ENCODE measurements around the gene KRT74.

The KRT74 gene

DNA sequence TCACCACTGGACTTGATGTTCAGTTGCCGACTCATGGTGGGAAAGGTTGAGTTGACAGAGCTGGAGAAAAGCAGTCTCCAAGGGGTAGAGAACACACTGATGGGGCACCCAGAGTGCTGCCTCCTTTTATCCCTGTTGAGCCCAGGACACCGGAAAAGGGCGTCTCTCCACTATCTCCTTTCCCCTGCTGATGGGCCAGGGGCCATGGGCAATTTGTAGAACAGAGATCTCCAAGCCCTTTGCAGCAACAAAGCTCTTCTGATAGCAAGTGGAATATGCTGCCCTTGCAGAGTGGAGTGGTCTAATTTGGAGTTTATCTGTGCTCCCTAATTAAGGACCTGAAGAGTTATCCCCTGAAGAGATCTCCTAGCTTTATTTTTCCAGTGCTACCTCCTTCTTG lies at the start of gene KRT74:
Gene KRT74 (minus strand): TSS at position 101 of the 400 bp plus-strand sequence. CDS start 66 bp downstream, at position 35.
- DNase-seq = no peak

DNA sequence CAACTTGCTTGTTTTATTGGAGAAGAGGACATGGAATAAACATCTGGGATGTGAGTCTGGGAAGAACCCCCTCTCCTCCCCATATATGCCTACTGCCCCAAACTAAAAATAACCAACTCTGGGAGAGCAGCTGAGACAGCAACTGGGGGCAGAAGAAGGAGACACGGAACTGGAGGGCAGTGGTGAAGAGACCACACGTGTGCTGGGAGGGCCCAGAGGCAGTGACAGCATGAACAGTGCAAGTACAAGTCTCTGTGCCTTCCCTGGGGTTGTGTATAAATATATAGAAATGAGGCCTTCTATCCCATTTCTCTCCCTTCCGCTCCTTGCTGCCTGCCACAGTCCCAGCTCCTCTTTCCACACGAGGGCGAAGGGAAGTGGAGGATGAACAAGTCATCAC lies 48.7 kb upstream of the KRT74 start:
- no peak for DNase-seq

DNA sequence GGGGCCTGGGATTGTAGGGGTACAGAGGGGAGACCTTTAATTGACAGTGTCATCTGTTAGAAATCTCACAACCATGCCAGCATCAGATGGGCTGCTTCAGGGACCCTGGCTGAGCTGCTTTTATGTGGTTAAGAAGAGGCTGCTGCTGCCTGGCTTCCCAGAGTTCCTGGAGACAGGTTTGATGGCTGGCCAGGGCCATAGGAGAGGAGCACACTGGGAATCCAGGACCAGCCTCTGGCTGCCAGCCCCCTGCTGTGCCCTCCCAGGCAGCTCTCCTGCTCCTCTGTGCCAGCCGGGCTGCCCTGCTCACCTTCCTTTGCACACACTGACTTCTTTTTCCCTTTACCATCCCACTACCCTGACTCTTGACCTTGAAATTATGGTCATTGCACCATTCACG lies 45.2 kb upstream of the KRT74 start:
- DNase-seq = no peak

DNA sequence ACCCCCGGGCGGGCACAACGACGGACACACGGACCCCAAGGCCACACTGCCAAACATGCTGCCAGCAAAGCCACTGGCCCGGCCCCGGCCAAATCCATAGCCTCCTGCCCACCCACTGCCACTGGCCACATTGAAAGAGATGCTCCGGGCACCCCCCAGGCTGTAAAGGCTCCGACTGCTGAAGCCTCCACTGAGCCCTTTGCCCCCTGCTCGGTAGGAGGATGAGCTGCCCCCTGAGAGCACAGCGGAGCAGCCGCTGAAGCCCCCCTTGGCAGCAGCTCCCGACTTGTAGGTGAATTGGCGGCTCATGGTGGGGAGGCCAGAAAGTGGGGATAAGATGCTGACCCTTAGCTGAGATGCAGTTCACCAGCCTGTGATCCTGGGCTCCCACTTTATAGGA lies 44.6 kb upstream of the KRT74 start, which contains the start of gene KRT73:
Gene KRT73 (minus strand): TSS at position 344 of the 400 bp plus-strand sequence. CDS start 35 bp downstream, at position 309.
- no peak for DNase-seq

DNA sequence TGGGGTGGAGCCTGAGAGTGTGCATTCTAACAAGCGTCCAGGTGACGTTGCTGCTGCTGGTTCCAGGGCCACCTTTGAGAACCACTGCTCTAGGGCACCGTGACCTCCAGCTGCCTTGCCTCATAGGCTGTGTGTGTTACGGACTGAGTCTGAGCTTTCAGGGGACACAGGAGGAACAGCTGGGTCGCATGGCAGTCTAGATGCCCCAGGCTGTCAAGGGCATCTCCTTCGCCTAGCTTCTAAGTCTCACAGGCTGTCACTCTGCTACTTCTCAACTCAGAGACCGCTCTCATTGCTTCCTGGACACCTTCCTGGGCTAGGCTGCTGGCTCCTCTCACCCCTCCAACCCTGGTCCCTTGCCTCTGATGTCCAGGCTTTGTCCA lies 43.8 kb upstream of the KRT74 start:
- no peak for DNase-seq

DNA sequence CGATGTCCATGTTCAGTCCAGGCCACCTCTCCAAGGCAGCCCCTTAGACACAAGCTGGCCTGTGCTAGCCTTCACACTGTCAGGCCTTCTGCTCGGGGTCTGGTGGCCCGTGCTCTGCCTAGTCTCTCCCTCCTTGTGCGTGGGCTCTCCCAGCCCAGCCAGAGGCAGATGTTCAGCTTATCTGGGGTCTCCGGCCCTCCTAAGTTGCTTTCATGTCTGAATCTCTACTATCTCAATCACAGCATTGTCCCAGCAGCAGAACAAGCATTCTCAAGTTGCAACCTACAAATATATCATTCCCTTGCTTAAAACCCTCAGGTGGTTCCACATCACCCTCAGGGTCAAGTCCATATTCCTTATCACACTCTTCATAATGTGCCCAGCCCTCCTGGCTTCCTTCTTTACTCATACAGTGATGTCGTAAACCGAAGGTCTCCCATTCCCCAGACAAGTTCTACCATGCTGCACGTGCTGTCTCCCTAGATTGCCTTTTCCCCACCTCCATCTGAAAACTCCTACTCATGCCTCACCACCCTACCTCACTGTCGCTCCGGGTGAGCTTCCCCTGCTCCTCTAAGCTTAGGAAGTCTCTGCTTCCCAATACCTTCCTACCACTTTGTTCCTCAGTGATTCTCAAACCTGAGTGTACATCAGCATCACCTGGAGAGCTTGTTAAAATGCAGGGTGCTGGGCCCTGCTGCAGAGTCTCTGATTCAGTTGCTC lies 43.2 kb upstream of the KRT74 start:
- no peak for DNase-seq

DNA sequence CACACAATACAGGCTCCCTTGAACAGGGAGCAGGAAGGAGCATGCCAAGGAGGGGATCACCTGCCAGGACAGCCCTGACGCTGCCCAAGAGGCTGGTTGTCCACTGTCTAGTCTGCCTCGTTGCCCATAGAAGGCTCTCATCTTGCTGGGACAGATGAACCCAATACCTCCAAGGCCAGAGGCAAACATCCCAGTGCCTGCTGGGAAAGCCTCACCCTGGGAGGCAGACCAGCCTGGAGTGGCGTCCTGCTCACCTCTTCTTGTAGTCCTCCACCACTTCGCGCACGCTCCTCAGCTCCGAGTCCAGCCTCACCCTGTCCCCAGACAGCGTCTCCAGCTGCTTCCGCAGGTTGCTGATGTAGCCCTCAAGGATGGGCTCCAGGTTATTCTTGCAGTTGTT lies 42.3 kb upstream of the KRT74 start:
- no peak for DNase-seq

DNA sequence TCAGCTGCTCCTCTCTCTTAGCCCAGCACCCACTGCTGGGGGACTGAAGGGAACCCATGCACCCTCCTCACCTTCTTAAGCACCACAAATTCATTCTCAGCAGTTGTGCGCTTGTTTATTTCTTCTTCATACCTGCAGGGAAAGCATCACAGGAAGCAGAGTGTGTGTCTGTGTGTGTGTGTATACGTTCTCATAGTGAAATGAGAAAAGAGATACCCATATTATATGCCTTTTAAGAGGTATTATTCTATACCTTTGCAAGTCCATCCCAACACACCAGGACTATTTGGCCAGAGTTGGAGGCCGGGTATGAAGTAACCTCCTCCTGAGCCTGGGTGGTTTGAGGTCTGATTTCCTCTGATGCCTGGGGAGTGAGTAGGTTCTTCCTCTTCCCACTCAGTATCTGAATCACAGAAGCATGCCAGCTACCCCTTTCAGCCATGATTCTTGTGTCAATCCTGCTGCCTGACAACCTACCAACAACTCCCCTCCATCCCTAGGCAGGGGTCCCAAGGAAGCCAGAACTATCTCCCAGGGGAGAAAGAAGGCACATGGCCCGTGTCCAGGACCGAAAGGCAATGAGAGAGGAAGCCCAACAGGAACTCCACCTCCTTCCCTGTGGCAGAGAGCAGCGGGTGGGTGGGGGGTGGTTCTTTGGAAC lies 41.7 kb upstream of the KRT74 start:
- DNase-seq = no peak

DNA sequence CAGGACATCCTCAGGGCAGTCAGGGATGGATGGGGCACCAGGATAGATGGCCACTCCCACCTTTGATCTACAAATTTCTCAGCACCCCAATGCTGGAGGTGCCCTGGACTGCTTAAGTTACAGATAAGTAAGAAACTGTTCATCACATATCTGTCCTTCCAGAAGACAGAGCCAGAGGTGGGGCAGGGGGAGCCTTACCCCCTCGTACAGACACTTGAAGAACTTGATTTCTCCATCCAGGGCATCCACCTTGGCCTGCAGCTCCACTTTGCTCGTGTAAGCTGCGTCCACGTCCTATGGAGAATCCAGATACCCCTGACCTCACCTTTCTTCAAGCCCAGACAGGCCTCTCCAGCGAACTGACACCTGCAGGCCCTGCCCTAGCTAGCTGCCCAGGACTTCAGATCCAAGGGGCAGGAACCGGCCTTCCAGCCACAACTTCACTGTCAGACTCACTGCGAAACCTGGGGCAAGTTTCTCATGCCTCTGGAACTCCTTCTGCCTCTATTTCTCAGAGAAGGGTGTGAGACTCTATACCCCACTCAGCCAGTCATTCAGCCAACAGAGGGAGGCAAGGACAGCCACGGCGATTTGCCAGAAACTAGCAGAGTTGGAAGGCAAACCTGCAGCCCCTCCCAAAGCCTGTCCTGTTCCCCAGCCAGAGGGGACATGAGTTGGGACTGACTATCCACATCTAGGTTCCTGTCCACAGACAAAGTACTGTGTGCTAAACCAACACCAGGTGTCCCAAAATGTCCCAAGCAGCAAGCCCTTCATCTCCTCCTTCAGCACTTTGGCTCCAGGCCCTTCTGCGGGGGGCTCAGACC lies 41.0 kb upstream of the KRT74 start:
- DNase-seq = no peak

DNA sequence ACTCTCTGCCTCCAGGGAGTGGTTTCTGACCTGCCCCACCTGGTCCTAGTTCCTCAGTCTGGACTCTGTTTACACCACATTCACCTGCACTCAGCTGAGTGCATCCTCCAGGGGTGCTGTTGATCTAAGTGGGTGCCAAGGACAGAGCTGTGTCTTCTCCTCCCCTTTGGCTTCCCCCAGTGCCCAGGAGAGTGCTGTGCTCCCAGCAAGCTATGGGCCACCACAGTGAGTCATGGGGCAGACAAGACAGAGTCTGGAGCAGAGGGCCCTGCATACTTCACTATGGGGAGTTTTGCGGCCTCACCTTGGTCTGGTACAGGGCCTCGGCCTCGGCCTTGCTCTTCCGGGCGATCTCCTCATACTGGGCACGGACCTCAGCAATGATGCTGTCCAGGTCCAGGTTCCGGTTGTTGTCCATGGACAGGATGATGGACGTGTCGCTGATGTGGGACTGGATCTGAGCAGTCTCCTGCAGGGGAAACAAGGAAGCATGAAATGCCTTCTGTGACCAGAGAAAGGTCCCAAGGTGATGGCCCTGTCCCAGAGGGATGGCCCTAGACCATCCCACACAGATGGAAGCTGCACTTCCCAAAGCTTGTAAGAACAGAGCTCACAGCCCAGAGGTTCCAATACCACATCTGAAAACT lies 39.9 kb upstream of the KRT74 start:
- no peak for DNase-seq

DNA sequence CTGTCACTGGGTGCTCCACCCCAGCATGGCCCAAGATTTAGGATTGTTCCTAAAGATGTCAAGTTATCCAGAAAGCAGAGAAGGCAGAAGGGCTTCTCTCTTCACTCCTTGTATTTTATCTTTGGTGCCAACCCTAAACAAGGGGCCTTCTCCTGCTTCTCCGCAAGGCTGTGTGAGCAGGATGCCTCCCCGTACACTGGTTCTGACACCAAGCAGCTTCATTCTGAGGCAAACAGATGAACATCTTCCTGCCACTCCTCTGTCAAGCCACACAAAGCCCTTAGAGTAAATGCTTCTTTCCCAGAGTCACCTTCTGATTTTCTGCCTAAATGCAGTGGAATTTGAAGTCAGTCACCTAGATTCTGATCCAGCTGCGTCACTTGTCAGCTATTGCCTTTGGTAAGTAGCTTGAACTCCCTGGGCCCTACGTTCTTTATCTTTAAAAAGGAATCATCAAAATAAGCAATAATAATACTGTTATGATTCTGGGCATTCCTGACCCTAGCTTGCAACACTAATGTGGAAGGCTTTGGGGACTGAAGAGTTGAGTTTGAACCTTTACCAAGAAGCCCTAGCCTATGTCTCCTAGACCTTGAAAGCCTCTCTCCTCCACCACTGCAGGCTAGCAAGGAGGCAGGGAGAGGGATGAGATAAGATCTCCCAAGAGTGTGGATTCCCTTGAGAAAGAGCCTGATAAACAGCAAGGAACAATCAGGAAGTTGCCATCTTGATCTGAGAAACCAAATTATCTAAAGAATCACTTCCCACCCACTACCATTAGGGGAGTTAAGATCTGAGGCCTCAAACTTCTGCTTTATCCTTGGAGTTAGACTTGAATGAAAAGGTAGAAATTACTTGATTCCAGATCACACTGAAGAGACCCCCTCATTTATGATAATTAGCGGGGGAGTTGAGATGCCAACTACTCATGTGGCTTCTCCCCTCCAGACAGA lies 39.1 kb upstream of the KRT74 start:
- no peak for DNase-seq

DNA sequence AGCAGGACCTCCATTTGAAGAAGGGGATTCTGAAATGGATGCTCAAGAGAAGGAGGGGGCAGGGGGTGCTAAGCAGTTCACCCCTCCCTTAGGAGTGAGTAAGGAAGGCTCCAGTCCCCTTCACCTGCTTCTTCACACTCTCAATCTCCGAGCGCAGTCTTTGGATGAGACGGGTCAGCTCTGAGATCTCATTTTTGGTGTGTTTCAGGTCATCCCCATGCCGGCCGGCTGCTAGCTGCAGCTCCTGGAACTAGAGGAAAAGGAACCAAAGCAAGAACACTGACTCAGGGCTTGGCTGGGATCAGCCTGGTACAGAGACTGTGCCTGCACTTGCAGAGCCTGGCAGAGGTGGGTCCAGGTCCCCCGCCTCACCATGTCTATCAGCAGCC lies 37.4 kb upstream of the KRT74 start:
- DNase-seq = no peak

DNA sequence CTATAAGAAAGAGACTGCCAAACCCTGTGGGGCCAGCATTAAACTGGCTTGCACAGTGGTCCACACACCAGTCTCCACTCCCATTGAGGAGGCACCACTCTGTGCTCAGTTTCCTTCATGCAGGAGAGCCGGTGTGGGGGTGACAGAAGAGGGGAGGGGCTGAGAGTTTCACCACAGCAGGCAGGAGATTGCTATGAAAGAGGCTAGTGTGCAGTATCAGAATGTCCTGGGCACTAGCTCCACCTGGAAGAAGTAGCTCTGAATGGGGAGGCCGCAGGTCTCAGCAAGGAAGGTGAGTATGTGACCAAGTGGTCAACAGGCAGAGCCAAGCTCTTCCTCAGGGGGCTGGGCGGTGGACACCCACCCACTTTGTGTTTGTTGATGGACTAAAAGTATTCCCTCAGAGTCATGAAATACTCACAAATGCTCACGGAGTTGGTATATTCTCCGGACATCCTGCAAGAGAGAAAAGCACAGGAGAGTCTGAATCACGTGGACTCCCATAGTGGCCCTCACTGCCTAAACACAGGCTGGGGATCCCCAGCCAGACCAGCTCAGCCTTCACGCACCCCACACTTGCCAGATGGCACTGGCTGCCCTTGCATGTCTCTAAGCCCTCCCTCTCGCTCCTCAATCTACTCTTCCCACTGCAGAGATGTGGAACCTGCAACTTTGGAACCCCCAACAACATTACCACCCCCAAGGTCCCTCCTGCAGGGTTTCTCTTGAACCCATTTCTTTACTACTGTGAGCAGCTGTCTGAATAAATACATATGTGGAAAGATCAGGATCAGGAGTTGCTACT lies 35.4 kb upstream of the KRT74 start:
- no peak for DNase-seq

DNA sequence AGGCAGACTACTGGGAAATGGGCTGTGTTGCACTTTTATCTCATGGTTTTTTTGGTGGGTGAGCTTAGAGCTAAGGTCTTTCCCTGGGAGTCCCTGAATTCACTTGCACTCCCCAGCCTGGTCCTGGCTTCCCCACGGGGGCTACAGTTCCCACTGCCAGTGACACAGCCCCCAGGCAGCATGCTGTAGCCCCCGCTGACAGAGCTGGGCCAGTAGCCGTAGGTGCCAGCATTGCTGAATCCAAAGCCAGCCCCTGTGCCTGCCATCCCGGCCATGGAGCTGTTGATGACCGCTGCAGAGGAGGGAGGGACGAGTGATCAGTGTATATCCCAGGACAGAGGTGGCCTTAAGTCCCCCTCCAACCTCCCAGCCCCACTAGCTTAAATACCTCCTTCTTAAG lies 34.5 kb upstream of the KRT74 start:
- DNase-seq = no peak

DNA sequence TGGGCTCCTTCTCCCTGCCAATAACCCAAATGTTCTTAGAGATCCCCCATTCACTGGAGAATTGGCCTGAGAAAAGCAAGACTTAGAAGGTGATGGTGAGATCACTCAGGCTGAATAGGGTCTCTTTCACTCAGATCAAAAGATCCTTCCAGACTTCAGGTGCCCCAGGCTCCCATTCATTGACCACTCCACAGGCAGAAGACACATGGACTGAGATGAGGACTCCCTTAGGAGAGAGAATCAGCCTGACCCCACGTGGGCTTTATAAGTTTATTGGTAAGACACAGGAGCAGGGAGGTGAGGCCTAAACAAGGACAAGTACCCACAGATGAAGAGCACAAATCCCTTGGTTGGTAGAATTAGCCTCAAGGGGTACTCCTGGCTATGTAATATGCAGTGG lies 33.7 kb upstream of the KRT74 start:
- DNase-seq = no peak

DNA sequence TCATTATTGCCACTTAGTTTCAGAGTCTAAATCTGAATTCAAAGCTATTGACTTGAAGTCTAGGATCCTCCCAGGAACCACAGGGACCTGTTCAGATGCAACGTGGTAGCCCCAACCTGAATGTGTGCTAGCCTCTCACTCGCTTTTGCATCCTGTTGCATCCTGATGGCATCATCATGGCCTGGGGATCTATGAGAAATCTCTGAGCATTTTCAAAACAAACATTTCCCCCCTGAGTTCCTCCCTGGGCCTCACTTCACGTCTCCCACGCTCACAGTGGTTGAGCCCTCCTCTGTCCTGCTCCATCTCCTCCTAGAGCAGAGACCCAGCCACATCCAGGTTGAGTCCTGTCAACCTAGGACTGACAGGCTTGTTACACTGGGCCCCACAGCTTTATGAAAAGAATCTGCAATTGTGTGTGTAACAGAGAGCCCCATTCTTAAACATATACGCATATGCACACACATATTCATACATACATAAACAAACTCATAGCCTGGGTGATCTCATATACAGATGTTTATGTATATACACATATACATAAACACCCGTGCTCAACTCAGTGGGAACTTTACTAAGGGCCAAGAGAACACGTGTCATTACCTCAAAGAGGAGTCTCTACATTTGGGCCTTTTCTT lies 33.1 kb upstream of the KRT74 start:
- no peak for DNase-seq

DNA sequence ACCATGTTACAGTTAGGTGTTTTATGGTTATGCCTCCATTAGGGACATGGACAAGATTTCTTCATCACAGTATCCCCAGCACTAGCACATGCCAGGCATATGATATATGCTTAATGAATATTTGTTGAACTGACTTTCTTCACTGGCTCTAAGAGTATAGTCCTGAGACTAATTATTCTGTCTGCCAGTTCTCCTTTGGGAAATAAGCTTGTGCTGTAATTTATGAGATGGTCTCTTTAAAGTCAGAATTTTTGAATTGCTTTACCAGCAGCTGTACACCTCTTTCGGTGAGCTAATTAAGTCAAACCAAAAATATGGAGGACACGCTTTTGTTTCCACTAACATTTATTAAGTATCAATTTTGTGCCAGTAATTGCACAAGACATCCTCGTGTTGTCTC lies 32.5 kb upstream of the KRT74 start:
- no peak for DNase-seq

DNA sequence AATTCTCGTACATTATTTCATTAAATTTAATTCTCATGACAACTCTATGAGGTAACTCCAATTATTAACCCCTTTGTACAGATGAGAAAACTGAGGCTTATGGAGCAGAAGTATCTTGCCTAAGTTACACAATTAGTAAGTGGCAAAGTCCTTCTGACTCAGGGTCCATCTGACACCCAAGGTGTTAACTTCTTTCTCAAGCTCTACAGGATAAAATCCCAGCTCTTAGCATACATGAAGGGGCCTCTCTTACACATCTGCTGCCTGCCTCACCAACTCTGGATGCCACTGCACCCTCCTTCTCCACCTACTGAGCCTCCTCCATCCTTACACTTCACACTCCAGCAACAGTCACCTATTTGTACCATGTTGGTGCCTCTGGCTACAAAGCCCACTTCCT lies 31.9 kb upstream of the KRT74 start:
- DNase-seq = no peak

DNA sequence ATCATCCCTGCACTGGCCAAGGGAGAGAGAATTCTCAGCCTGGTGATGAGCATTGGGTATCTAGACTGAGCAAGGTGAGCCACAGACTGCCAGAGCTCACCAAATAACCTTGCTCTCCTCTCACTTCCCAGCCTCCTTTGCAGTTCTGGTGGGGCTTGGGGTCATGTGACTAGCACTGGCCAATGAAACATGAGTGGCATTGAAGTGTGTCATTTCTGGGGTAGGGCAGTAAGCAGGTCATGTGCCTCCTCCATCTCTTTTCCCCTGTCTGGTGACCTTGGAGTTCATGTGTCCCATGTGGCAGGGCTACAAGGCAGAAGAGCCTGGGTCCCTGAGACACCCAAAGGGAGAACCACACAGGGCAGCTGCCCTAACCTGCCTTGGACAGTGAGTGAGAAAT lies 31.2 kb upstream of the KRT74 start:
- DNase-seq = no peak

DNA sequence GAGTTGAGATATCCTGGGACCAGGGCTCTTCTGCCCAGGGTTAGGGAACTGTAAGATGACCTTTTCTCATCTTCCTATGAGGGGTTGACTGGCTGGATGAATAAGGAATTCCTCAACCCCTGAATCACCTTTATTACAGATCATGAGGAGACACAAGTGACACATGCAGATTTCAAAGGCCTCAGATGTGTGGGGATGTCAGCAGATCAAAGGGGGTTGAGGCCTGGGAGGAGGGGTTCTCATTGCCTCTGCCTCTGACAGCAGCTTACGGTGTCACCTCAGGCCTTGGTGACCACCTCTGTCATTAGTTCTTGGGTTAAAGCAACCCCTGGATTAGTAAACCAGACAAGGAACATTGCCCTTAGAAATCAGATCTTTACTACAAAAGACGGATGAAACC lies 29.7 kb upstream of the KRT74 start:
- no peak for DNase-seq

DNA sequence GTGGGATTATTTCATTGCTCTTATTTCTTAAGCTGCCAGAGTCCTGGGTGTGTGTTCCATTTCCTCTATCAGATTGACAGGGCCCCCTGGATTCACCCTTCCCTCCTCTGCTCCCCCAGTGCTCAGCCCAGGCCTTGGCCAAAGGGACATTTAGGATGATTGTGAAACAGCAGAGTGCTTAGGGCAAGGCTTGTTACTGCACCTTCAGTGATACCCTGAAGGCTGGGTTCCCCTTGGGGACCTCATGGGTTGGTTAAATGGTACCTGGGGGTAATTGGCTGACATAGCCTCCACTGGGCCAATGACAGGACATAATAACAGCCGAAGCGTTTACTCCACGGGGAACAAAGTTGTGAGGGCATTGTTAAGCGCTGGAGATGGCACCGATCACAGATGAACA lies 28.9 kb upstream of the KRT74 start:
- no peak for DNase-seq
